ENCODE results near the gene CXXC4. TPM values are rescaled to one million over a fixed set of nuclear protein-coding genes. Genes with fewer than 3 reads are reported as not detected.

Gene CXXC4
- total RNA-seq, 1 experiment from 2014 or later: 4.2 TPM

GRCh38 chr4:104449537-104449936 is 45.2 kb downstream of the CXXC4 start:
- DNase-seq: no peak
- H2BK20ac ChIP-seq (ENCODE audit: low read depth, low read length, poor library complexity, severe bottlenecking): no peak overlapping the region
- H3K36me3 Mint-ChIP-seq (ENCODE audit: insufficient read depth in 1 of 3, low read depth in 3 of 3): no peaks in the 10 kb centered on the region
- no peak overlapping the region for H2AK5ac ChIP-seq (ENCODE audit: insufficient read length, low read length)
- H2BK12ac ChIP-seq (ENCODE audit: insufficient read length, low read depth, low read length): no peak overlapping the region
- H3K4me2 ChIP-seq (ENCODE audit: insufficient read depth, insufficient read length, low read length): no peak overlapping the region
- no peak overlapping the region for H3K9ac ChIP-seq (ENCODE audit: extremely low read depth, insufficient read length, low read length)
- H3K4me1 ChIP-seq (ENCODE audit: insufficient read depth, low read length): peaks cover 2% of the 10 kb centered on the region; the same call in 1 of the 2 replicates
- H3T11ph ChIP-seq (ENCODE audit: low read length): no peak overlapping the region
- no peaks in the 10 kb centered on the region for H3K79me2 ChIP-seq (ENCODE audit: insufficient read depth, low read length)
- H3K27me3 ChIP-seq (ENCODE audit: insufficient read depth, low read length): no peaks in the 10 kb centered on the region
- no peak overlapping the region for H2BK5ac ChIP-seq (ENCODE audit: insufficient read length, low read length)
- no peak overlapping the region for H3K56ac ChIP-seq (ENCODE audit: insufficient read length, low read depth, low read length)
- H2BK15ac ChIP-seq (ENCODE audit: low read depth, low read length): no peak overlapping the region
- H3K27ac ChIP-seq (ENCODE audit: insufficient read length, low read depth, low read length): no peak overlapping the region
- H4K91ac ChIP-seq (ENCODE audit: insufficient read length, low read depth, low read length): no peak overlapping the region
- no peaks in the 10 kb centered on the region for H3K27me3 Mint-ChIP-seq (ENCODE audit: low read depth)
- no peak overlapping the region for H2AFZ ChIP-seq (ENCODE audit: low read length)
- no peaks in the 10 kb centered on the region for H3K9me3 Mint-ChIP-seq
- WGBS (ENCODE audit: extremely low coverage, insufficient read length, low lambda C conversion rate): no CpG with 5 or more reads among the region's 3 CpGs
- H4K5ac ChIP-seq (ENCODE audit: insufficient read length, low read depth, low read length): no peak overlapping the region
- H3K27ac Mint-ChIP-seq: no peak overlapping the region
- H3K4me1 Mint-ChIP-seq: peaks cover 7 to 8% of the 10 kb centered on the region in 2 experiments
- no peak overlapping the region for H3K18ac ChIP-seq (ENCODE audit: insufficient read length, low read depth, low read length)
- TF ChIP-seq, protein P1, sequence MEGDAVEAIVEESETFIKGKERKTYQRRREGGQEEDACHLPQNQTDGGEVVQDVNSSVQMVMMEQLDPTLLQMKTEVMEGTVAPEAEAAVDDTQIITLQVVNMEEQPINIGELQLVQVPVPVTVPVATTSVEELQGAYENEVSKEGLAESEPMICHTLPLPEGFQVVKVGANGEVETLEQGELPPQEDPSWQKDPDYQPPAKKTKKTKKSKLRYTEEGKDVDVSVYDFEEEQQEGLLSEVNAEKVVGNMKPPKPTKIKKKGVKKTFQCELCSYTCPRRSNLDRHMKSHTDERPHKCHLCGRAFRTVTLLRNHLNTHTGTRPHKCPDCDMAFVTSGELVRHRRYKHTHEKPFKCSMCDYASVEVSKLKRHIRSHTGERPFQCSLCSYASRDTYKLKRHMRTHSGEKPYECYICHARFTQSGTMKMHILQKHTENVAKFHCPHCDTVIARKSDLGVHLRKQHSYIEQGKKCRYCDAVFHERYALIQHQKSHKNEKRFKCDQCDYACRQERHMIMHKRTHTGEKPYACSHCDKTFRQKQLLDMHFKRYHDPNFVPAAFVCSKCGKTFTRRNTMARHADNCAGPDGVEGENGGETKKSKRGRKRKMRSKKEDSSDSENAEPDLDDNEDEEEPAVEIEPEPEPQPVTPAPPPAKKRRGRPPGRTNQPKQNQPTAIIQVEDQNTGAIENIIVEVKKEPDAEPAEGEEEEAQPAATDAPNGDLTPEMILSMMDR (conservative IDR thresholded peaks at IDR 0.05): no peak
- H4K8ac ChIP-seq (replicated peaks; ENCODE audit: insufficient read length, low read depth, low read length): no peak overlapping the region
- H3K23me2 ChIP-seq (ENCODE audit: insufficient read length, low read depth, low read length, poor library complexity, severe bottlenecking): no peaks in the 10 kb centered on the region
- H2BK120ac ChIP-seq (ENCODE audit: low read depth, low read length, poor library complexity, severe bottlenecking): no peak overlapping the region
- H3K9me3 ChIP-seq (ENCODE audit: control insufficient read depth, low read depth, low read length): no peaks in the 10 kb centered on the region
- no peak overlapping the region for H3K4me3 Mint-ChIP-seq
- no peak overlapping the region for H3K4ac ChIP-seq (ENCODE audit: low read depth, low read length)
- no peak overlapping the region for H3K14ac ChIP-seq (ENCODE audit: insufficient read depth, low read length)
- no peak overlapping the region for H3K23ac ChIP-seq (ENCODE audit: insufficient read length, low read depth, low read length)
- no peaks in the 10 kb centered on the region for H3K79me1 ChIP-seq (ENCODE audit: insufficient read depth, low read depth, low read length, poor library complexity, severe bottlenecking)
- no peaks in the 10 kb centered on the region for H4K20me1 ChIP-seq (ENCODE audit: control insufficient read depth, insufficient read depth, insufficient read length)
